Liver (tissue), 9 donors: ENCODE results near the gene SLC6A17. TPM values are rescaled to one million over a fixed set of nuclear protein-coding genes. Genes with fewer than 3 reads are reported as not detected.

Source experiments
- DNase-seq: peaks from one replicate; pipeline ENCODE4 v3.0.0-alpha.2; 2017; ENCODE audit warnings: low spot score
- H3K27ac ChIP-seq, 2 donors: one replicate each; pipeline ENCODE4 v1.7.0; 2013; ENCODE audit warnings: inconsistent platforms in 2 of 2, low read length in 2 of 2, control low read depth in 1 of 2, low read depth in 1 of 2, mild to moderate bottlenecking in 1 of 2
- H3K27me3 ChIP-seq, 4 donors: one replicate each; pipeline versions ENCODE4 v1.6.1 to v1.7.0; 2013; ENCODE audit warnings: low read length in 3 of 4, inconsistent platforms in 1 of 4, mild to moderate bottlenecking in 1 of 4, moderate library complexity in 1 of 4; ENCODE audit not compliant: control insufficient read depth in 4 of 4, insufficient read depth in 4 of 4
- H3K36me3 ChIP-seq, 4 donors: one replicate each; pipeline versions ENCODE4 v1.6.1 to v1.7.0; 2013; ENCODE audit warnings: low read length in 3 of 4, mild to moderate bottlenecking in 3 of 4, low read depth in 1 of 4, moderate library complexity in 1 of 4; ENCODE audit not compliant: control insufficient read depth in 4 of 4, insufficient read depth in 3 of 4
- H3K4me1 ChIP-seq, 4 donors: one replicate each; pipeline versions ENCODE4 v1.6.1 to v1.7.0; 2013; ENCODE audit warnings: low read length in 3 of 4, mild to moderate bottlenecking in 3 of 4, moderate library complexity in 1 of 4; ENCODE audit not compliant: control insufficient read depth in 4 of 4, insufficient read depth in 4 of 4
- H3K4me3 ChIP-seq, 3 donors: one replicate each; pipeline versions ENCODE4 v1.6.1 to v1.7.0; 2013; ENCODE audit warnings: low read length in 3 of 3, control low read depth in 1 of 3, low read depth in 1 of 3, mild to moderate bottlenecking in 1 of 3
- H3K9ac ChIP-seq, 2 donors: one replicate each; pipeline ENCODE4 v1.7.0; 2013; ENCODE audit warnings: low read length in 2 of 2, mild to moderate bottlenecking in 2 of 2, moderate library complexity in 2 of 2, control low read depth in 1 of 2, low read depth in 1 of 2
- H3K9me3 ChIP-seq, 4 donors: one replicate each; pipeline versions ENCODE4 v1.6.1 to v1.7.0; 2013; ENCODE audit warnings: low read length in 3 of 4; ENCODE audit not compliant: control insufficient read depth in 4 of 4
- ATF3 ChIP-seq: IDR thresholded peaks from 2 replicates; pipeline ENCODE4 v1.6.1; 2016; ENCODE audit warnings: antibody characterized with exemption
- CTCF ChIP-seq: fragments of 150-350 bp; IDR thresholded peaks from 2 replicates; pipeline ENCODE4 v1.5.1; 2017; ENCODE audit warnings: improper control_type of control experiment, low read depth, low read length; ENCODE audit not compliant: missing input control
- EGR1 ChIP-seq, 2 donors: IDR thresholded peaks; 2 replicates each; pipeline ENCODE4 v1.6.1; 2016 to 2018; ENCODE audit warnings: antibody characterized with exemption in 2 of 2, low read depth in 2 of 2
- FOXA1 ChIP-seq: IDR thresholded peaks from 2 replicates; pipeline ENCODE4 v1.6.1; 2016; ENCODE audit warnings: antibody characterized with exemption
- FOXA2 ChIP-seq: IDR thresholded peaks from 2 replicates; pipeline ENCODE4 v1.6.1; 2016; ENCODE audit warnings: antibody characterized with exemption
- GABPA ChIP-seq, 2 donors: IDR thresholded peaks in 1 of 2; conservative IDR thresholded peaks in 1 of 2; 2 replicates each; pipeline ENCODE4 v1.6.1; 2016; ENCODE audit warnings: antibody characterized with exemption in 2 of 2, mild to moderate bottlenecking in 1 of 2, moderate library complexity in 1 of 2
- HNF4A ChIP-seq, 2 donors: conservative IDR thresholded peaks; 2 replicates each; pipeline ENCODE4 v1.6.1; 2016; ENCODE audit warnings: antibody characterized with exemption in 2 of 2, mild to moderate bottlenecking in 2 of 2
- HNF4G ChIP-seq: IDR thresholded peaks from 2 replicates; pipeline ENCODE4 v1.6.1; 2016; ENCODE audit warnings: antibody characterized with exemption
- JUND ChIP-seq, 2 donors: IDR thresholded peaks; 2 replicates each; pipeline ENCODE4 v1.6.1; 2016; ENCODE audit warnings: antibody characterized with exemption in 2 of 2
- MAX ChIP-seq: IDR thresholded peaks from 2 replicates; pipeline ENCODE4 v1.6.1; 2016; ENCODE audit warnings: antibody characterized with exemption
- NR2F2 ChIP-seq: IDR thresholded peaks from 2 replicates; pipeline ENCODE4 v1.6.1; 2016; ENCODE audit warnings: antibody characterized with exemption
- RAD21 ChIP-seq, 2 donors: IDR thresholded peaks; 2 replicates each; pipeline ENCODE4 v1.6.1; 2016; ENCODE audit warnings: antibody characterized with exemption in 2 of 2, mild to moderate bottlenecking in 2 of 2
- REST ChIP-seq: IDR thresholded peaks from 2 replicates; pipeline ENCODE4 v1.6.1; 2016; ENCODE audit warnings: antibody characterized with exemption, mild to moderate bottlenecking
- RXRA ChIP-seq, 2 donors: IDR thresholded peaks; 2 replicates each; pipeline ENCODE4 v1.6.1; 2017 to 2018; ENCODE audit warnings: antibody characterized with exemption in 2 of 2, mild to moderate bottlenecking in 1 of 2
- SP1 ChIP-seq: IDR thresholded peaks from 2 replicates; pipeline ENCODE4 v1.6.1; 2018; ENCODE audit warnings: antibody characterized with exemption, mild to moderate bottlenecking
- TAF1 ChIP-seq: conservative IDR thresholded peaks from 2 replicates; pipeline ENCODE4 v1.6.1; 2016; ENCODE audit warnings: antibody characterized with exemption, mild to moderate bottlenecking
- YY1 ChIP-seq: IDR thresholded peaks from 2 replicates; pipeline ENCODE4 v1.6.1; 2016; ENCODE audit warnings: antibody characterized with exemption, mild to moderate bottlenecking
- ZBTB33 ChIP-seq: IDR thresholded peaks from 2 replicates; pipeline ENCODE4 v1.6.1; 2016; ENCODE audit warnings: antibody characterized with exemption
- polyA plus RNA-seq, 2 donors: library from polyadenylated mRNA; stranded (reverse) in 1 of 2; unstranded in 1 of 2; fragments of 200-250 nt in 1 of 2; fragments of >200 nt in 1 of 2; fragmentation: Nextera tagmentation in 1 of 2; extraction: Ambion mirVana in 1 of 2; gene quantifications; one replicate each; pipeline versions ENCODE4 v1.2.1 to v1.2.3, GENCODE V29; 2013 to 2015
- total RNA-seq, 2 donors: library from RNA; depleted of rRNA; stranded (reverse); fragments of >200 nt; gene quantifications; one replicate each; pipeline ENCODE4 v1.2.3, GENCODE V29; 2014
- donor health status: healthy.
- donor health status: healthy.
- donor health status: healthy.
- donor health status: healthy.
- donor health status: healthy.

The SLC6A17 gene
- total and polyA plus RNA-seq, 4 donors = not detected

- no peak for TF ChIP-seq REST
Observed at GRCh38 chr1:110130989-110131388, 19.3 kb upstream of the SLC6A17 start (continued).

- Histone ChIP-seq H3K4me1 (no peaks in the 10 kb centered on the region), H3K4me3 (no peak overlapping the region), H3K9ac (no peak overlapping the region), H3K27me3 (peaks cover 0 to 15% (median under 1%) of the 10 kb centered on the region in 4 donors), H3K9me3 (no peaks in the 10 kb centered on the region), H3K27ac (no peak overlapping the region), H3K36me3 (no peaks in the 10 kb centered on the region)
- no peak for DNase-seq
- no peak for TF ChIP-seq FOXA2
- no peak for TF ChIP-seq SP1
- no peak for TF ChIP-seq ATF3
- no peak for TF ChIP-seq RAD21 (IDR thresholded peaks at IDR 0.05)
- TF ChIP-seq HNF4G = no peak
- no peak for TF ChIP-seq TAF1
- TF ChIP-seq REST = no peak
- TF ChIP-seq RXRA (IDR thresholded peaks at IDR 0.05) = no peak
- TF ChIP-seq EGR1 (IDR thresholded peaks at IDR 0.05; ENCODE audit: low read depth in 2 of 2) = no peak
- TF ChIP-seq NR2F2 = no peak
- no peak for TF ChIP-seq HNF4A (conservative IDR thresholded peaks at IDR 0.05)
- TF ChIP-seq FOXA1 = no peak
- TF ChIP-seq GABPA (IDR thresholded peaks at IDR 0.05 in 1 of 2, conservative IDR thresholded peaks at IDR 0.05 in 1 of 2) = no peak
- no peak for TF ChIP-seq CTCF
- TF ChIP-seq MAX = no peak
- no peak for TF ChIP-seq JUND (IDR thresholded peaks at IDR 0.05)
- no peak for TF ChIP-seq ZBTB33
- no peak for TF ChIP-seq YY1
Observed at GRCh38 chr1:110132682-110133081, 17.6 kb upstream of the SLC6A17 start.
